Suprapubic skin (tissue), 4 donors: Measurements from ENCODE around the gene TIAM1. TPM values are rescaled to one million over a fixed set of nuclear protein-coding genes. Genes with fewer than 3 reads are reported as not detected.

Experiments
- DNase-seq, 2 donors: peaks; one replicate each; pipeline ENCODE4 v3.0.0-alpha.2; 2019; ENCODE audit warnings: low spot score in 2 of 2
- H3K27ac ChIP-seq: fragments of 200-600 bp; sonication (generic); one replicate; pipeline ENCODE4 v1.5.1; 2019
- H3K27me3 ChIP-seq: fragments of 200-600 bp; sonication (generic); one replicate; pipeline ENCODE4 v1.5.1; 2019
- H3K36me3 ChIP-seq: fragments of 200-600 bp; sonication (generic); one replicate; pipeline ENCODE4 v1.5.1; 2019
- H3K4me1 ChIP-seq: fragments of 200-600 bp; sonication (generic); one replicate; pipeline ENCODE4 v1.5.1; 2019
- H3K4me3 ChIP-seq: fragments of 200-600 bp; sonication (generic); one replicate; pipeline ENCODE4 v1.5.1; 2019; ENCODE audit warnings: mild to moderate bottlenecking
- H3K9me3 ChIP-seq: fragments of 200-600 bp; sonication (generic); one replicate; pipeline ENCODE4 v1.5.1; 2019
- EP300 ChIP-seq: sonication (generic); formaldehyde crosslinking; IDR thresholded peaks from one replicate; pipeline ENCODE4 v1.6.1; 2017; ENCODE audit warnings: antibody characterized with exemption
- POLR2A ChIP-seq, 2 donors: fragments of 450-650 bp; IDR thresholded peaks; one replicate each; pipeline ENCODE4 v1.6.1; 2017; ENCODE audit warnings: antibody characterized with exemption in 2 of 2, mild to moderate bottlenecking in 2 of 2, moderate library complexity in 2 of 2
- POLR2AphosphoS5 ChIP-seq, 3 donors: sonication (generic); formaldehyde crosslinking; IDR thresholded peaks; one replicate each; pipeline ENCODE4 v1.6.1; 2017; ENCODE audit warnings: antibody characterized with exemption in 3 of 3
- WGBS: methylation state at CpG from one replicate; pipeline ENCODE4 v1.1.5; 2018; 5-methylcytosine and 5-hydroxymethylcytosine counted together
- total RNA-seq, 4 donors: library from RNA; depleted of rRNA; stranded (reverse); fragments of >200 nt; gene quantifications; one replicate each; pipeline ENCODE4 v1.1.0, GENCODE V29; 2016
- TF ChIP-seq, protein P1 (sequence below), 2 donors: fragments of 200-600 bp in 1 of 2; fragments of 450-650 bp in 1 of 2; sonication (generic) in 1 of 2; IDR thresholded peaks; one replicate each; pipeline ENCODE4 v1.5.1; 2016 to 2019; ENCODE audit warnings: antibody characterized with exemption in 2 of 2, mild to moderate bottlenecking in 1 of 2, moderate library complexity in 1 of 2

TIAM1 gene
- total RNA-seq, 4 donors from 2014 or later: 71.9 to 135 (median 87.9) TPM

DNA sequence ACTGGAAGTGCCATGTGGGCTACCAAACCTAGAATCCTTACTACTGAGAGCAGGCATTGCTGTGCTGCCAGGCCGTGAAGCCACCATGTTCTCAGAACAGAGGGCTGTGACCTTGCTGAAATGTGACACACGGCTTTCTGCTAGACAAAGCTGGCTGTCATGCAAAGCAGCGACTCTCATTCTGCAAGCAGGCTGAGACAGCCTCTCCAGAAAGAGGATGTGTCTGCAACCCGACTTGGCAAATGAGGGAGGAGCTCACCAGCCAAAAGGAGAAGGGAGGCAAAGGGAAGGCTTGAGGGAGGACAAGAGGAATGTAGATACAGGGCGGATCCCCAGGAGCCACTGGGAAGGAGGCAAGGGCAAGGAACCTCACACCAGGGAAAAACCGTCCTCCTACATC is 220.1 kb downstream of the TIAM1 start:
- TF ChIP-seq POLR2AphosphoS5 (IDR thresholded peaks at IDR 0.05) (no peak), EP300 (no peak), POLR2A (IDR thresholded peaks at IDR 0.05) (no peak)
- TF ChIP-seq, protein P1, sequence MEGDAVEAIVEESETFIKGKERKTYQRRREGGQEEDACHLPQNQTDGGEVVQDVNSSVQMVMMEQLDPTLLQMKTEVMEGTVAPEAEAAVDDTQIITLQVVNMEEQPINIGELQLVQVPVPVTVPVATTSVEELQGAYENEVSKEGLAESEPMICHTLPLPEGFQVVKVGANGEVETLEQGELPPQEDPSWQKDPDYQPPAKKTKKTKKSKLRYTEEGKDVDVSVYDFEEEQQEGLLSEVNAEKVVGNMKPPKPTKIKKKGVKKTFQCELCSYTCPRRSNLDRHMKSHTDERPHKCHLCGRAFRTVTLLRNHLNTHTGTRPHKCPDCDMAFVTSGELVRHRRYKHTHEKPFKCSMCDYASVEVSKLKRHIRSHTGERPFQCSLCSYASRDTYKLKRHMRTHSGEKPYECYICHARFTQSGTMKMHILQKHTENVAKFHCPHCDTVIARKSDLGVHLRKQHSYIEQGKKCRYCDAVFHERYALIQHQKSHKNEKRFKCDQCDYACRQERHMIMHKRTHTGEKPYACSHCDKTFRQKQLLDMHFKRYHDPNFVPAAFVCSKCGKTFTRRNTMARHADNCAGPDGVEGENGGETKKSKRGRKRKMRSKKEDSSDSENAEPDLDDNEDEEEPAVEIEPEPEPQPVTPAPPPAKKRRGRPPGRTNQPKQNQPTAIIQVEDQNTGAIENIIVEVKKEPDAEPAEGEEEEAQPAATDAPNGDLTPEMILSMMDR (IDR thresholded peaks at IDR 0.05): no peak
- Histone ChIP-seq H3K27me3 (no peaks in the 10 kb centered on the region), H3K27ac (no peak overlapping the region), H3K4me3 (no peak overlapping the region), H3K4me1 (no peaks in the 10 kb centered on the region), H3K36me3 (peaks cover 66% of the 10 kb centered on the region), H3K9me3 (no peaks in the 10 kb centered on the region)
- 59% methylated on average over 6 of the region's 6 CpGs for WGBS
- no peak for DNase-seq

DNA sequence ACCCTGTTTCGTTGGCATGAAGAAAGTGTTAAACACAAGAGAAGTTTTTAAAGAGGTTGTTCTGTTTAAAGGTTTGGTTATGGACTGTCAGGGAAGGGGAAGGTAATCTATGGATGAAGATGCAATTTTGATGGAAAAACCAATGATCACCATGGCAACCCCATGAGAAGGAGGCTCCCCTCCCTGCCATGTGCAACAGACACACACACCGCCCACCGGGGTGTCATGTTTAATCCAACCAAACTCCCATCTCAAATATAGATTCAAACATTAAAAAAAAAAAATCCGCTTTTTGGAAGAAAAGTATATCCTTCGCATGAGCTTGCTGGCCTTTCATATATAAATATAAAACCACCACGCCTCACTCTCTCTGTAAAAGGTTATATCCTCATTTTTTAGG is 224.9 kb downstream of the TIAM1 start:
- no peaks in the 10 kb centered on the region for H3K27me3 ChIP-seq
- no peak overlapping the region for H3K4me3 ChIP-seq
- 91% methylated on average over 6 of the region's 6 CpGs for WGBS
- TF ChIP-seq POLR2A (IDR thresholded peaks at IDR 0.05) (no peak), EP300 (no peak)
- TF ChIP-seq, protein P1 (IDR thresholded peaks at IDR 0.05): no peak
- peaks cover 8% of the 10 kb centered on the region for H3K4me1 ChIP-seq
- DNase-seq: no peak
- H3K36me3 ChIP-seq: peaks cover 37% of the 10 kb centered on the region
- H3K27ac ChIP-seq: no peak overlapping the region
- no peaks in the 10 kb centered on the region for H3K9me3 ChIP-seq

DNA sequence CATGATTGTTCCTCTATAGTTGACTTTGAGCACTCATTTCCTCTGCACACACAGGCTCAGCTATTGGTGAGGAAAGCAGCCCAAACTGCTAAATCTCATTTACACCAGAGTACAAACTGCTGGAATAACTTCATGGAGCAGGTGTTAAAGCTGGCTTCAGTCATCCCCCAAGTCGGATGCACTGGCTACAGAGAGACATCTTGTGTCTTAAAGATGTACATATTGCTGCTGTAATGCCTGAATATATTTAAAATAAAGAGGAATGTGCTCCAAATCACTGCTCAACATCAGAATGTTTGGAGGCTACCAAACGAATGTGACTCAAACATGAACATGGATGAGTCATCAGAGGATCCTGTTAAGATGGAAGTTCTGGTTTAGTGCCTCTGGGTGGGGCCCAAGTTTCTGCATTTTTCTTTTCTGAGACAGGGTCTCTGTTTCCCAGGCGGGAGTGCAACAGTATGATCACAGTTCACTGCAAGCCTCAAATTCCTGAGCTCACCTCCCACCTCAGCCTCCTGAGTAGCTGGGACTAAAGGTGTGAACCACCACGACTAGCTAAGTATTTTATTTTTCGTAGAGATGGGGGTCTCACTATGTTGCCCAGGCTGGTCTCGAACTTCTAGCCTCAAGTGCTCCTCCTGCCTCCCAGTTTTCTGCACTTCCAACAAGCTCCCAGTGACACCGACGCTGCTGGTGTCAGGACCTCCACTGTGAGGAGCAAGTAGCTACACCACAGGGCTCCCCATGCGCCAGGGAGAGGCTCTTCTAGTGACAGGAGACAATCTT is 226.7 kb downstream of the TIAM1 start:
- DNase-seq: no peak
- Histone ChIP-seq H3K4me3 (no peak overlapping the region), H3K27ac (no peak overlapping the region), H3K4me1 (peaks cover 8% of the 10 kb centered on the region), H3K27me3 (no peaks in the 10 kb centered on the region), H3K36me3 (peaks cover 22% of the 10 kb centered on the region), H3K9me3 (no peaks in the 10 kb centered on the region)
- TF ChIP-seq, protein P1 (IDR thresholded peaks at IDR 0.05): no peak
- no peak for TF ChIP-seq POLR2A (IDR thresholded peaks at IDR 0.05)
- no peak for TF ChIP-seq POLR2AphosphoS5 (IDR thresholded peaks at IDR 0.05)
- no peak for TF ChIP-seq EP300
- 73% methylated on average over 9 of the region's 9 CpGs for WGBS

DNA sequence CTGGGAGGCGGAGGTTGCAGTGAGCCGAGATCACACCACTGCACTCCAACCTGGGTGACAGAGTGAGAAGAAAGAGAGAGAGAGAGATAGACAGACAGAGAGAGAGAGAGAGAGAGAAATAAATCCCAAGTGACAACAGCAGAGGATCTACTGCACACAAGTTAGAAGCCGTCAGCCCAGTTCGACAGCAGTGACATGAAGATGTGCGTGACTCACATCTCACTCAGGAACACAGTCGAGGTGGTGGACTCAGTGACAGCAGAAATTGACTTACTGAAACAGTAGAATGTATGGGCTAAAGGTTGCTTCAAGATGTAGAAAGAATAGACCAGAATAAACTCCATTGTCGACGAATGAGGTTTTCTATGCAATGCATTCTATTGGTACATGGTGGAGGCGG is 228.8 kb downstream of the TIAM1 start:
- Histone ChIP-seq H3K36me3 (peaks cover 6% of the 10 kb centered on the region), H3K9me3 (no peaks in the 10 kb centered on the region), H3K27ac (no peak overlapping the region), H3K4me1 (peaks cover 8% of the 10 kb centered on the region), H3K27me3 (no peaks in the 10 kb centered on the region), H3K4me3 (no peak overlapping the region)
- DNase-seq: no peak
- no peak for TF ChIP-seq POLR2A (IDR thresholded peaks at IDR 0.05)
- TF ChIP-seq, protein P1 (IDR thresholded peaks at IDR 0.05): no peak
- no peak for TF ChIP-seq EP300
- no peak for TF ChIP-seq POLR2AphosphoS5 (IDR thresholded peaks at IDR 0.05)
- WGBS: 75% methylated on average over 9 of the region's 9 CpGs

DNA sequence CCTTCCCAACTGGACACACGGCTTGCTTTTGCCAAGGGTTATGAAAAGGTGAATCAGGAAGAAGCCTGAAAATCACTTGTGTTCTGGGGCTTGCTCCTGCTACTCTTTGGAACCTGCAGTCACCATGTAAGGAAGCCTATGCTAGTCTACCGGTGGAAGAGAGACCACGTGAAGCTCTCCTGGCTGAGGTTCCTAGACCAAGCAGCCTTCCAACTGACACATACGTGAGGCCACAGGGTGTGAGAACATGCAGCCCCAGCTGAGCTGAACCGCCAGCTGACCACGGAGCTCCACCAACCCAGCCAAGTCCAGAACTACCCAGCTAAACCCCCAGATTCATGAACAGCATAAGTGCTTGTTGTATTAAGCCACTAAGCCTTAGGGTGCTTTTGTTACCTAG is 233.0 kb downstream of the TIAM1 start:
- H3K27me3 ChIP-seq: no peaks in the 10 kb centered on the region
- H3K9me3 ChIP-seq: no peaks in the 10 kb centered on the region

More for the DNA sequence above, 233.0 kb downstream of the TIAM1 start:
- H3K4me1 ChIP-seq: no peaks in the 10 kb centered on the region
- H3K4me3 ChIP-seq: no peak overlapping the region
- H3K27ac ChIP-seq: no peak overlapping the region
- 72% methylated on average over 6 of the region's 6 CpGs for WGBS
- no peak for DNase-seq
- H3K36me3 ChIP-seq: no peaks in the 10 kb centered on the region
- TF ChIP-seq POLR2A (IDR thresholded peaks at IDR 0.05): no peak
- TF ChIP-seq, protein P1 (IDR thresholded peaks at IDR 0.05): no peak
- no peak for TF ChIP-seq POLR2AphosphoS5 (IDR thresholded peaks at IDR 0.05)
- TF ChIP-seq EP300: no peak
